Stimulated activated CD8-positive, alpha-beta memory T cell treated with anti-CD3 and anti-CD28 coated beads, Interleukin-2, amount 100 ng/mL, for 1 hour (primary cell): ENCODE measurements around the gene RNF123.

Experiments used
- DNase-seq, 2 donors: peaks; one replicate each; pipeline ENCODE4 v3.0.0-alpha.2; 2020; ENCODE audit warnings: low read depth in 2 of 2

Gene RNF123

DNA sequence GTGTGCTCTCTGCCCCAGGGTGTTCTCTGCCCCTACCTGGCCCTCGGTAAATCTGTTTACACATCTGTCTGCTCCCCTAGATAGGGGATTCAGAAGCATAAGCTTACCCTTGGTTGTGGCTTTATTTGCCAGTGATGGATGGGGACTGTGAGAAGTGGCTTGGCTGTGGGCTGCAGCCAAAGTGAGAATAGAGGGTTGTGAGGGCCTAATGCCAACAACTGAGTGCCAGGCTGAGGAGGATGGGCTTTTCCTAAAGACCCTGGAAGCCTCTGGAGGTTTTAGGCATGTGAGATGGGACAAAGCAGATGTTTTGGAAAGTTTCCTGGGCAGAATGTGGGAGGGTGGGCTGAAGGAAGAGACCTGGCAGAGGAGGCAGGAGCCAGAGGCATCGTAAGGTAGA, 30.6 kb upstream of the RNF123 start:
- no peak for DNase-seq

DNA sequence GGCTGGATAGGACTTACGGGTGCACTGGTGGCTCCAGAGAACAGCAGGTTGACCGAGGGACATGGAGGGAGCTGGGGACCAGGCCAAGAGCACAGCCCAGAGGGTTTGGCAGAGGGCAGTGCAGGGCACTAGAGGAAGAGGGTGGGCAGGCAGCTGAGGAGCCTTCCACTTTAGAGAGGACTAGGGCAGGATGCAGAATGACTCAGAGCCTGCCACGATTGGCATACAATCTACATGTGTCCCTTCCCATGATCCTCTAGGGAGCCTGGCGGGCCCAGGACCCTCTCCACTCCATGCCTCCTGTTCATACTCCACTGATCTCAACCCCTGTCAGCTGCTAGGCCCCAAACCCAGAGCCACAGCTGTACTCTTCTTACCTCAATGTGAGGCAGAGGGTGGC, 29.6 kb upstream of the RNF123 start:
- DNase-seq, result no peak

GRCh38 chr3:49661281-49661680, 28.1 kb upstream of the RNF123 start:
- no peak for DNase-seq

DNA sequence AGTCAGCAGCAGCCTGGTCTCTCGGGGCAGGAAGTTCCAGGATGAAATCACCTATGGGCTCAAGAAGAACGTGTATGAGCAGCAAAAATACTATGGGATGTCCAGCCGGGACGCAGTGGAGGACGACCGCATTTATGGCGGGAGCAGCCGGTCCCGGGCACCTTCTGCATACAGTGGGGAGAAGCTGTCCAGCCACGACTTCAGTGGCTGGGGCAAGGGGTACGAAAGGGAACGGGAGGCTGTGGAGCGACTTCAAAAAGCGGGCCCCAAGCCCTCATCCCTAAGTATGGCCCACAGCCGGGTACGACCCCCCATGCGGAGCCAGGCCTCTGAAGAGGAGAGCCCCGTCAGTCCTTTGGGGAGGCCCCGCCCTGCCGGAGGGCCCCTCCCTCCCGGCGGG, 27.3 kb upstream of the RNF123 start:
- no peak for DNase-seq

- DNase-seq, result no peak
Measured at GRCh38 chr3:49662720-49663413, 26.5 kb upstream of the RNF123 start.

- no peak for DNase-seq
Measured at GRCh38 chr3:49663831-49664230, 25.5 kb upstream of the RNF123 start.

- no peak for DNase-seq
Measured at GRCh38 chr3:49664300-49664699, 25.1 kb upstream of the RNF123 start.

GRCh38 chr3:49665822-49666519, 23.4 kb upstream of the RNF123 start:
- DNase-seq, result no peak

DNA sequence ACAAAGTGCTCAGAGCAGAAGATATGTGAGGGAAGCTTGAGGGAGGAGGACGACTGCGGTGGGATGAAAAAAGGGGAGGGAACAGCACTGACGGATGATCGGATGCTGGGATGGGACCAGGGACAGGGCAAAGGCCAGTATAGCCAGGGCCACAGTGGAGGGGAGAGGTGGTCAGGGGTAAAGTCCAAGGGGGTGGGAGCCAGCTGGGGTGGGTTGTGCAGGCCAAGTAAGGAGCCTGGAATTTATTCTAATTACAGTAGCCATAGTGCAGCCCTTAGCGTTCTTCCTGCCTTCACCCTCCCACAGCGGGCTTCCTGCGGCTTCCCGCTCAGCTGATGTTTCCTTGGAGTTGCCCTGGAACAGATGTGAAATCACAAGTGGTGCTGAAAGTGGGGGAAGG, 22.8 kb upstream of the RNF123 start:
- no peak for DNase-seq

- no peak for DNase-seq
Measured at GRCh38 chr3:49667701-49668413, 21.5 kb upstream of the RNF123 start.

DNA sequence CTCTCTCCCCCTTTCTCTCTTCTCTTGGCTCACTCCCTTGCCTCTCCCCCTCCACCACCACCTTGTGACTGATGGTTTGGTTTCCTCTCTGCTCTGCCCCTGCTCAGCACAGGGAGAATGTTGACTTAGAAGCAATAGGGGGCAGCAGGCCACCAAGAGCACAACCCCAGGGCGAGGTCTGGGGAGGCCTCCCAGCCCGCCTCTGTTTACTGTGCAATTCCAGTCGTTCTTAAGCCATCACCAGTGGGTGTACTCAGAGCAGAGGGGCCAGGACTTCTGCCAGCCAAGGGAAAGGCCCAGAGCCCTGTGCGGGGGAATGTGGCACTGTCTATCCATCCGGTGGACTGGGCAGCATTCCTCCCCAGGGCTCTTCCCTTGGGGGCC, 21.0 kb upstream of the RNF123 start:
- no peak for DNase-seq

DNA sequence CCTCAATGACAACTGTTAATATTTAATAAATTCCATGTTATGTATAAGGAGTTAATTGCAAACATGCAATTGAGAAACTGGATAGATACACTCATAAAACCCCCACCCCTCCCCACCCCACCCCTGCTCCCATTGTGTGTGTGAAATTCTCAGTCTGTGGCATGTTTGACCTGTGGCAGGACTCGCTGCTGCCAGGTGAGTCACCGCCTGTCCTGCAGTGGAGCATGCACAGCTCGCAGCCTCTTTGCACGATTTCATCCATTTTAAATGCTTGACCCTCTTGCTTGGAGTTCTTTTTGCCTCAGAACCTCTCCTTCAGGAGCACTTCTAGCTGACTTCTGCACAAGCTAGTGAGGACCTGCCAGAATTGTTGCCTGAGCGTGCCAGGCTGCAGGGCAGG, 20.5 kb upstream of the RNF123 start:
- no peak for DNase-seq

GRCh38 chr3:49669352-49669751, 20.0 kb upstream of the RNF123 start:
- no peak for DNase-seq

DNA sequence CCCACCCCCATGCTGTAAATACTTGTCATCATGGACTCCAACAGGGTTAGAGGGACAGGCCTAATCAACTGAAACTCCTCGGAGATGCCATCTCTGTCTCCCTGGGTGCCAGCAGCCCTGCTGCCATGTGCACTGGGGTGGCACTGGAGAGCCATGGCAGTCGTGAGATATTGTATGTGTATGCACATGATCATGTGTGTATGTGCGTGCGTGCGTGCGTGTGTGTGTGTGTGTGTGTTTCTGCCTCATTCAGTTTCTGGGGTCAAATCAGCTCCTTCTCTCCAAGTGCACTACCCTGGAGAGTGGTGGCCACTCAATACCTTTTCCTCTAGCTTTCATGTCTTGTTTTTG, 18.4 kb upstream of the RNF123 start:
- no peak for DNase-seq

- peak; percentile 47 to 54 for DNase-seq
Measured at GRCh38 chr3:49671291-49672288, 17.8 kb upstream of the RNF123 start.

DNA sequence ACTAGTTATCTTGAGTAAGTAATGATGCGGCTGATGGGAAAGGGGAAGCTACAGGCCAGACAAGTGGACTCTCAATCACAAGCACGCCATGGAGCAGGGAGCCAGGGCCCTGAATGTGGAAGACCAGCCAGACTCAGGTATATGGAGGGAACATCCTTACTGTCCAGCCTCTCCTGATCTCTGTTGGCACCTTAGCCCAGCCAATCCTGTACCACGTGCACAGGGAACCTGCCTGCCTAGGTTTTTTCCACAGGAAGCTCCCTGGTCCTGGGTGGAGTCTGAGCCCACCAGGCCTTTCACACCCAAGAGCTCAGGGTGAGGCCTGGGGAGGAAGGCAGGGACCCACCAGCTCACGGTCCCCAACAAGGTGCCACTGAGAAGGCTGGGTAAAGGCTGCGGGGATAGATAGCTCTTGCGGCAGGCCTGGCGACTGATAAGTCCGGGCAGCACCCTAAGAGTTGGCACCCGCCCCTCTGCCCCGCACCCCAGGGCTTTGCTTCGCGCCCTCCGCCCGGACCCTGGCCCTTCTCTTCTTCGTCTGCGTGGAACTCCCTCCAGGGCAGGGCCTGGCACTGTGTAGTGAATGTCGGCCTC, 16.1 kb upstream of the RNF123 start:
- DNase-seq, result no peak

GRCh38 chr3:49673715-49674496, 15.5 kb upstream of the RNF123 start, which contains the start of gene APEH:
TSS of gene APEH (plus strand) at chr3:49674351. CDS start at chr3:49674402, 51 bp downstream.
- DNase-seq, result peak; percentile 90 to 93

DNA sequence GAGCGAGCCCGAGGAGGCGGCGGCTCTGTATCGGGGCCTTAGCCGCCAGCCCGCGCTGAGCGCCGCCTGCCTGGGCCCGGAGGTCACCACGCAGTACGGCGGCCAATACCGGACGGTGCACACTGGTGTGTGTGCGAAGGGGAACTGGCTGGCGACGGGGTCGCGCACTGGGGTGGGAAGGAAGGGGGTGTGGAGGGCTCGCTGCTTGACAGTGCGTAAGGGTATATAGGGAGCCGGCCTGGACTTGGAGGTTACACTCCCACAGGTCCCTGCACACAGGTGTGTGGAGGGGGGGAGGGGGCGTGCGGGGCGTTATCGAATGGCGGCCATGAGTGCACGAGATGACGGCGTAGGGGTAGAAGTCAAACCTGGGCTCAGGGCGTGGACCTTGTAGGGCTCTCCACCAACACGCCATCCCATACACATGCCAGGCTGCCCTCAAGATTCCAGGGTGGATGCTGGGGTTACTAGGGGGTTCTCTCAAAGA, 14.8 kb upstream of the RNF123 start:
- DNase-seq, result no peak

DNA sequence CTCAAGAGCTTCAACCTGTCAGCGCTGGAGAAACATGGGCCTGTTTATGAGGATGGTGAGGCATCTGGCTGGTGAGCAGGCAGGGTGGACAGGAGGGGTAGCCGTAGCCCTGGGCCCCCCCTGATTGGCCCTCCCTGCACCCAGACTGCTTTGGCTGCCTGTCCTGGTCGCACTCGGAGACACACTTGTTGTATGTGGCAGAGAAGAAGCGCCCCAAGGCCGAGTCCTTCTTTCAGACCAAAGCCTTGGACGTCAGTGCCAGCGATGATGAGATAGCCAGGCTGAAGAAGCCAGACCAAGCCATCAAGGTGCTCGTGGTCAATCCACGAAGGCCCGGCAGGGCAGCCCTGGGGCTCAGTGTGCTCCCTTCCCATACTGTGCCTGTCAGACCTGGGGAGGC, 13.4 kb upstream of the RNF123 start:
- DNase-seq, result no peak

- no peak for DNase-seq
Measured at GRCh38 chr3:49680493-49681231, 8.7 kb upstream of the RNF123 start.
